Measurements from ENCODE around the gene C22orf42. TPM values are rescaled to one million over a fixed set of nuclear protein-coding genes. Genes with fewer than 3 reads are reported as not detected.
A peak's percentile ranks its signal among the peaks of the same experiment; 100 is the strongest.

Gene C22orf42
- total RNA-seq, 1 experiment from 2014 or later, result not detected

- no peak overlapping the region for H3K18ac ChIP-seq (ENCODE audit: insufficient read length, low read depth, low read length)
- no peak overlapping the region for H4K5ac ChIP-seq (ENCODE audit: insufficient read length, low read depth, low read length)
- H3K79me1 ChIP-seq (ENCODE audit: insufficient read depth, low read depth, low read length, poor library complexity, severe bottlenecking), result no peaks in the 10 kb centered on the region
- no CpG with 5 or more reads among the region's 11 CpGs for WGBS (ENCODE audit: extremely low coverage, insufficient read length, low lambda C conversion rate)
- no peak overlapping the region for H3K56ac ChIP-seq (ENCODE audit: insufficient read length, low read depth, low read length)
- no peak overlapping the region for H3K27ac ChIP-seq (ENCODE audit: insufficient read length, low read depth, low read length)
- H3K79me2 ChIP-seq (ENCODE audit: insufficient read depth, low read length), result no peaks in the 10 kb centered on the region
- peaks cover 0 to 3% of the 10 kb centered on the region in 2 experiments; a peak in 1 of 5 replicates for H3K9me3 Mint-ChIP-seq
- DNase-seq, result no peak
- H3K4me2 ChIP-seq (ENCODE audit: insufficient read depth, insufficient read length, low read length), result peak overlapping the region; percentile 48
- H2BK12ac ChIP-seq (ENCODE audit: insufficient read length, low read depth, low read length), result no peak overlapping the region
- no peak overlapping the region for H2BK15ac ChIP-seq (ENCODE audit: low read depth, low read length)
- TF ChIP-seq CTCF (conservative IDR thresholded peaks at IDR 0.05), result no peak
- no peak overlapping the region for H4K8ac ChIP-seq (replicated peaks; ENCODE audit: insufficient read length, low read depth, low read length)
- no peak overlapping the region for H3K27ac Mint-ChIP-seq
- H2BK120ac ChIP-seq (ENCODE audit: low read depth, low read length, poor library complexity, severe bottlenecking), result no peak overlapping the region
- H3K4me1 Mint-ChIP-seq, result peaks cover 10 to 13% of the 10 kb centered on the region in 2 experiments; a peak in 3 of 4 replicates
- H2BK5ac ChIP-seq (ENCODE audit: insufficient read length, low read length), result no peak overlapping the region
- H3K27me3 Mint-ChIP-seq (ENCODE audit: low read depth), result peaks cover 77% of the 10 kb centered on the region
- no peaks in the 10 kb centered on the region; the same call in none of the 2 replicates for H3K27me3 ChIP-seq (ENCODE audit: insufficient read depth, low read length)
- no peaks in the 10 kb centered on the region for H4K20me1 ChIP-seq (ENCODE audit: control insufficient read depth, insufficient read depth, insufficient read length)
- H3K4me3 Mint-ChIP-seq, result peak overlapping the region in 1 of 2 experiments; percentile 7; a peak in 1 of 5 replicates
- no peak overlapping the region for H3T11ph ChIP-seq (ENCODE audit: low read length)
- no peaks in the 10 kb centered on the region for H3K36me3 Mint-ChIP-seq (ENCODE audit: insufficient read depth in 1 of 3, low read depth in 3 of 3)
- H2AK5ac ChIP-seq (ENCODE audit: insufficient read length, low read length), result no peak overlapping the region
- H3K4ac ChIP-seq (ENCODE audit: low read depth, low read length), result no peak overlapping the region
- no peak overlapping the region for H2BK20ac ChIP-seq (ENCODE audit: low read depth, low read length, poor library complexity, severe bottlenecking)
- no peak overlapping the region for H3K9ac ChIP-seq (ENCODE audit: extremely low read depth, insufficient read length, low read length)
- no peak overlapping the region for H4K91ac ChIP-seq (ENCODE audit: insufficient read length, low read depth, low read length)
- no peak overlapping the region for H3K23ac ChIP-seq (ENCODE audit: insufficient read length, low read depth, low read length)
- H2AFZ ChIP-seq (ENCODE audit: low read length), result no peak overlapping the region
- no peak overlapping the region for H3K14ac ChIP-seq (ENCODE audit: insufficient read depth, low read length)
- H3K9me3 ChIP-seq (ENCODE audit: control insufficient read depth, low read depth, low read length), result no peaks in the 10 kb centered on the region
- H3K23me2 ChIP-seq (ENCODE audit: insufficient read length, low read depth, low read length, poor library complexity, severe bottlenecking), result peaks cover 10% of the 10 kb centered on the region
- no peaks in the 10 kb centered on the region for H3K4me1 ChIP-seq (ENCODE audit: insufficient read depth, low read length)
These were observed 16.0 kb upstream of the C22orf42 start for GRCh38 chr22:32175115-32175514.

Data from H9 (cell line).